ENCODE results near the gene NONO.
"Not testable (repeated sequence)": the region's sequence is repeated elsewhere in the genome, so short reads cannot be mapped to it uniquely, and the experiment has no call there.

Gene NONO

GRCh38 chrX:71349151-71349665 lies 65.8 kb downstream of the NONO start:
- not testable (repeated sequence) for H3K79me1 ChIP-seq (ENCODE audit: low read depth, low read length); H3K4me3 ChIP-seq (ENCODE audit: low read length in 2 of 2); H3K4ac ChIP-seq (ENCODE audit: low read length); H3K27ac ChIP-seq (replicated peaks; ENCODE audit: low read length); H3K14ac ChIP-seq (ENCODE audit: low read length); H3K27me3 ChIP-seq (ENCODE audit: control insufficient read depth in 3 of 3, insufficient read depth in 3 of 3, low read depth in 1 of 3, low read length in 3 of 3); H2BK120ac ChIP-seq (ENCODE audit: low read depth, low read length); H3K9me3 ChIP-seq (replicated peaks in 1 of 2; ENCODE audit: control insufficient read depth in 2 of 2, insufficient read depth in 1 of 2, low read depth in 1 of 2, low read length in 2 of 2); H3K4me1 ChIP-seq (ENCODE audit: control insufficient read depth in 2 of 2, insufficient read depth in 1 of 2, low read depth in 1 of 2, low read length in 2 of 2); H3K4me2 ChIP-seq (ENCODE audit: insufficient read depth, low read length, poor library complexity, severe bottlenecking); H3K23ac ChIP-seq (ENCODE audit: low read depth, low read length, poor library complexity); H3K18ac ChIP-seq (ENCODE audit: low read length); H2BK12ac ChIP-seq (ENCODE audit: low read length); H2AFZ ChIP-seq (ENCODE audit: low read length); DNase-seq (ENCODE audit: low spot score); H2AK5ac ChIP-seq (ENCODE audit: low read depth, low read length); H4K8ac ChIP-seq (ENCODE audit: low read depth, low read length); H2BK15ac ChIP-seq (ENCODE audit: low read length); H3K36me3 ChIP-seq (replicated peaks in 1 of 2; ENCODE audit: control insufficient read depth in 2 of 2, insufficient read depth in 2 of 2, low read length in 2 of 2); H3K9ac ChIP-seq (ENCODE audit: low read depth, low read length, poor library complexity); H2BK5ac ChIP-seq (ENCODE audit: low read length); H4K91ac ChIP-seq (ENCODE audit: low read depth, low read length, poor library complexity)
- WGBS, 2 donors (ENCODE audit: extremely low coverage in 2 of 2, insufficient read length in 2 of 2, insufficient replicate concordance in 1 of 2): no CpG with 5 or more reads among the region's 5 CpGs

- not testable (repeated sequence) for H2BK15ac ChIP-seq (ENCODE audit: low read length); H3K79me1 ChIP-seq (ENCODE audit: low read depth, low read length); H4K91ac ChIP-seq (ENCODE audit: low read depth, low read length, poor library complexity); H3K9me3 ChIP-seq (replicated peaks in 1 of 2; ENCODE audit: control insufficient read depth in 2 of 2, insufficient read depth in 1 of 2, low read depth in 1 of 2, low read length in 2 of 2); H2BK12ac ChIP-seq (ENCODE audit: low read length); H3K27ac ChIP-seq (replicated peaks; ENCODE audit: low read length); H4K8ac ChIP-seq (ENCODE audit: low read depth, low read length); H3K4me1 ChIP-seq (ENCODE audit: control insufficient read depth in 2 of 2, insufficient read depth in 1 of 2, low read depth in 1 of 2, low read length in 2 of 2); H3K14ac ChIP-seq (ENCODE audit: low read length); H2BK5ac ChIP-seq (ENCODE audit: low read length); DNase-seq (ENCODE audit: low spot score); H3K4me3 ChIP-seq (ENCODE audit: low read length in 2 of 2); H3K4ac ChIP-seq (ENCODE audit: low read length); H2AK5ac ChIP-seq (ENCODE audit: low read depth, low read length); H3K4me2 ChIP-seq (ENCODE audit: insufficient read depth, low read length, poor library complexity, severe bottlenecking); H3K27me3 ChIP-seq (ENCODE audit: control insufficient read depth in 3 of 3, insufficient read depth in 3 of 3, low read depth in 1 of 3, low read length in 3 of 3); H2BK120ac ChIP-seq (ENCODE audit: low read depth, low read length); H3K23ac ChIP-seq (ENCODE audit: low read depth, low read length, poor library complexity); H2AFZ ChIP-seq (ENCODE audit: low read length); H3K36me3 ChIP-seq (replicated peaks in 1 of 2; ENCODE audit: control insufficient read depth in 2 of 2, insufficient read depth in 2 of 2, low read length in 2 of 2); H3K18ac ChIP-seq (ENCODE audit: low read length); H3K9ac ChIP-seq (ENCODE audit: low read depth, low read length, poor library complexity)
- no CpG with 5 or more reads among the region's 6 CpGs for WGBS, 2 donors (ENCODE audit: extremely low coverage in 2 of 2, insufficient read length in 2 of 2, insufficient replicate concordance in 1 of 2)
Measured at GRCh38 chrX:71349867-71350266, 66.4 kb downstream of the NONO start.
